Stimulated activated CD8-positive, alpha-beta memory T cell treated with anti-CD3 and anti-CD28 coated beads, Interleukin-12 subunit alpha, Interleukin-12 subunit beta, amount 100 ng/mL, for 24 hours (primary cell): ENCODE data around the gene CORO6.

Source experiments
- DNase-seq: peaks from one replicate; pipeline ENCODE4 v3.0.0-alpha.2; 2020; ENCODE audit errors: extremely low read depth

CORO6 gene

DNA sequence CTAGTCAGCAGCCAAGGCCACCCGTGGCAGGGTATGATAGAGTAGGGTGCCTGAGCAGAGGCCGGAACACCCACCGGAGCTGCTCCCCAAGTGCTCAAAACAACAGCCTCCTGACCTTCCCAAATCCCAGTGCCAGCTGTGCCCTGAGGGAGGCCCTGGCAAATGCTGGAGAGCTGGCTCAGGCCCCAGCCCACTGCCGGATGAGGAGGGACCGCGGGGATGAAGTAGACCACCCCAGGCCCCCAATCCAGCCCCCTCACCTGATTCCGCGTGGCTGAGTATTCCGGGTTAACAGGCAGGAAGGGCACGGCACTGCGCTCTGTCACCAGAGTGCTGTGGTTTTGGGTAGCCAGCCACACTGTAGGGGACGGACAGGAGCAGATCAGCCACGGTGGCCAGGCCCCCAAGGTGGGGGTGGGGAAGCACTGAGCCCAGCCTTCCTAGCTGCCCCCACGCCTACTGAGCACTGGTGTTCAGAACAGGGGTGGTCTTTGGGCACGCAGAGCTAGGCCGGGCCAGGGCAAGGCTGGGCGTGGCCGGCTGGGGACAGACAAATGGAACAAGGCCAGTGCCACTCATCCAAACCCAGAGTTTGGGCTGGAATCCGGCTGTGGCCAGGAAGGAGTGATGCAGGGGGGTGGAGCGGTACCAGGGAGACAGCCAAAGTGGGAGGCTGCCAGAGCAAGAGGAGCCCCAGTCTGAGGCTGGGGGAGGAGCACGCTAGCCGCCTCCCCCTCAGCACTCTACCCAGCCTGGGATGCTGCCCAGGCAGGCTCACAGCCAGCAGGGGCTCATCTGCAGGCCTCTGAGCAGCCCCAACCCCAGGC is 45.1 kb downstream of the CORO6 start:
- DNase-seq: no peak

DNA sequence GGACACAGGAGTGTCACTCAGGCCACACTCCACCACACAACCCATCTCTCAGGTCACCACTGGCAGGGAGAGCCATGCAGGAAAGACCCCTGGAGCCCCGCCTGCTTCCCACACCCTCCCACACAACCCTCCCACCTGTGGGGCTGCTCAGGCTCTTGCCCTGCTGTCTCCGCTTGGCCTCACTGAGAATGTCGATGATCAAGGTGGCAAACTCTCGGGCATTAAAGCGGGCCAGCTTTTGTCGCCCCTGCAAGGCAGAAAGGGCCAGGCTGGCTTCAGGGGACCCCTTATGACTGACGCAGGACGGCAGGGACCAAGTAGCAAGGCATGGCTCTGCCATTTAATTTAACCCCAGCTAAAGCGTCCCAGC is 45.7 kb downstream of the CORO6 start:
- DNase-seq: no peak

DNA sequence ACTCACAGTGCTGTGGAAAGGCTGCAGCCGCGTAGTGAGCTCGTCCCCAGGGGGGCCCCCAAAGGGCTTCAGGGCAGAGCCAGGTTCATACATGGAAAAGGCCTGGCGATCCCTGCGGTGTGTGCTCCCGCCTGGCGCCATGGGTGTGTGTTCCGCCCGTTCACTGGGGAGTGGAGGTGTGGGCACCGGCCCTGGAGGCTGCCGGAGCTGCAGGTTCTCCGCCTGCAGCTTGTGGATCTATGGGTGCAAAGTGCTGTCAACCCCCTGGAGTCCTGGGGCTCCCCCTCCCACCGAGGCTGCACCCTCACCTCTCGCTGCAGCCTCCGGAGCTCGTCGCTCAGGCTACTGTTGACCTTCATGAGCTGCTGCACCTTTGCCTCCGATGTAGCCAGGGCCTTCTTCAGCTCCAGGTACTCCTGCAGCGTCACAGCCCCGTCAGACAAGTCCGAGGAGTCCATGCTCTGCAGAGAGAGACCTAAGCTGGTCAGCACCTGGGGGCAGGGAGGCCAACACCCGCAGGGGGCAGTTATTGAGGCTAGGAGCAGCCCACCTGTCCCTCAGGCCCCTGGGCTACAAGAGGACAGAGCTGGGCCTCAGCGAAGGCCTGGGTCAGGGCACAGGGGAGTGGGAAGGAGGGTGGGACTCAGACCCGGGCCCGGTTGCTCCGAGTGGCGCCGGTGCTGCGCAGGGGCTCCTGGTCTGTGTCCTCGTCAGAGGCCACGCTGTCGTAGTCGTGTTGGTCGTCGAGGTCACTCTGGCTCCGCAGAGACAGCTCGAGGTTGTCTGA is 46.3 kb downstream of the CORO6 start:
- DNase-seq: no peak

DNA sequence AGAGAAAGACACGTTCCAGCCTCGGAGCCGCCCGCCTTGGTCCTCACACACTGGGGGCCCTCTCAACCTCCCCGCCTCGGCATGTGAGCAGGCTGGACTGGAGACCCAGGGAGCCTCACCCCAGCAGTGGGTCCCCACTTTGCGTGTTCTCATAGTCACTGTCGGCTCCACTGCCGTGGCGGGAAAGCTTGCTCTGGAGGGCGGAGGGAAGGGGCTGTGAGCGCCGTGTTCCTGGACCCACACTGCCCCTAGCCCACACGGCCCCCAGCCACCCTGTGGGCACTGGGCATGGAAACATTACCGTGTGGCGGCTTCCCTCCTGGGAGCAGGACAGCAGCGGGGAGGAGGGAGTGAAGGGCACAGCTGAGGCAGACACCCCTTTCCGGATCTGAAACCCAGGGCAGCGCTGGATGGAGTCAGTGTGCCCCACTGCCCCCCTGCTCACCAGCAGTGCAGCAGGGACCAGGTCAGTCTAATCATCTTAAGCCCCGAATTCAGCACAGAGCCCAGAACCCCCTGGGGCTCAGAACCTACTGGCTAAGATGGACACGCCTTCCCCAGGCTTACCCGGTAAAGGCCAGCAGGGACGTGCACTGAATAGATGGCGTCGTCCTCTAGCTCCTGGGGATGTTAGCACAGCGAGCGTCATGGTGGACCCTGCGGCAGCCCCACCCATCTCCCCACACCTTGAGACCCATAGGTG is 47.0 kb downstream of the CORO6 start:
- no peak for DNase-seq

DNA sequence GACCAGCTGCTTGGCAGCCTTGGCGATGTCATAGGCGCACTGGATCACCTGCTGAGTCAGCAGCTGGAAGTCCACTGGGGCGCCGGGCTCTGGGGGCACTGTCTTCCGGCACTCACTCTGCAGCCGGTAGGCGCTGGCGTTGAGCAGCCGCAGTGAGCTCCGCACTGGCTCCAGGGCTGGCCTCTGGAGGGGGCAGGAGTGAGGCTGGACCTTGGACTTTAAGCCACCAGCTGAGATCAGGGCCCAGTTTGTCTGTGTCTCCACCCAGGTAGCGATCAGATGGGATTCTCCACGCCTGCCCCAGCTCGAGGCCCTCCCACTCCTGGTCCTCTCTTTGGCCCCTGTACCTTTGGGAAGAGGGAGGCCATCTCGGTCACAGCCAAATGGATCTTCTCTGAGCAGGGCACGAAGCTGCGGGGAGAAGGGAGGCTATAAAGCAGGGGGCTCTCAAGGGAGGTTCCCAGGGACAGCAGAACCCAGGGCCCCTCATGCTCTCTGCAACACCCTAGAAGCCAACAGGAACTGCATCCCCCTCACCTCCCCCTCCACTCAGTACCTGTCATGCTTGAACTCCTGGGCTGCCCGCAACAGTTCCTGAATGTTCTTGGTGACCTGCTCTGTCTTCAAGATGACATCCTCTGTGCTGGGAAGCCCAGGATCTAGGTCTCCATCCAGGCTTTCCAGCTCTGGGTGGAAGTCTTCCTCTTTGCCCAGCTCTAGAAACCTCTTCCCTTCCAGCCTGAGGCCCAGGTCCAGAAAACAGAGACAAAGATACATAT is 47.8 kb downstream of the CORO6 start:
- no peak for DNase-seq

DNA sequence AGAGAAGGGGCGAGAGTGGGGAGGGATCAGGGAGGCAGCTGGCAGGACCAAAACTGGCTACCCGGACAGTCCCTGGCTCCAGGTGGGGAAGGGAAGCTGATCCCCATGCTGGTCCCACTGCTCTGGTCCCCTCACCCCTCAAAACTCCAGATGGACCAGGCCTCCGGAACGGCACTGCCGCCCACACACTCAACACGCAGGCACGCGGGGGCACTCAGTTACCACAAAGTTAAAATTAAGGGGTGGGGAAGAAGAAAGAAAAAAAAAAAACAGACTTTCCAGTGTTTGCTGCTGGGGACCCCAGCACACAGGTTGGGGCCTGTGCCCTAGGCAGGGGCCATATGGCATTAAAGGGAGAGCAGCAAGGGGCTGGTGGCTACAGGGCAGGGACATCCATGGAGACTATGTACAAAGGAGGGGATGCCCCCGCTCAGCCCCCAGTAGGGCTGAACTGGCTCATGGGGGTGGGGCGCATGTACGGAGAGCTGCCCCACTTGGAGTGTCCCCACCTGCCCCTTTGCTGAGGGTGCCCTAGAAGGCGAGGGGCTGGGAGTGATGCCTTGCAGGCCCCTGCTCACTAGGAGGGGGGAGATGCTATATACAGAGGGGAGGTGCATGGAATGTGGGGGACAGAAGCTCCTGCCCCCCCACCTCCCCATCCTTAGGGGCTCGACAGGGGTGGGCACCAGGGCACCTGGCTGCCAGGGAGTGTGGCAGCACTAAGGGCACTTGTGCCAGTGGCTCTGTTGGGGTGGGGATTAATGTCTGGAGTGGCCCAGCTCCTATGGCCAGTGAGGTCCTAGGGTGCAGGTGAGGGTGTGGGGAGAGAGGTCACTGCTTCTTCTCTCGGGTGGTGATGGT is 48.6 kb downstream of the CORO6 start:
- no peak for DNase-seq

DNA sequence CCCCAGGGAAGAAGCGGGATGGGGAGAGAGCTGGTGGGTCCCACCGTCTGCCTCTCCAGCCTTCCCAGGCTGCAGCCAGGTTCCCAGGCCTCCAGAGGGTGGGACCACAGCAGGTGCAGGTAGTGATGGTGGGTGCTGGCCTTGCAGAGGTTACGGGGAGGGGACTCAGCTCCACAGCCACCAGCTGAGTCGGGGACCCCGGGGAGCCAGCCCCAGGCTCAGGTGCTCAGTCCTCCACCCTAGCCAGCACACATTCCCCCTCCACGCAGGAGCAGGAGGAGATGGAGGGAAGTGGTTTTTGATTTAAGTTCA is 49.2 kb downstream of the CORO6 start:
- no peak for DNase-seq

DNA sequence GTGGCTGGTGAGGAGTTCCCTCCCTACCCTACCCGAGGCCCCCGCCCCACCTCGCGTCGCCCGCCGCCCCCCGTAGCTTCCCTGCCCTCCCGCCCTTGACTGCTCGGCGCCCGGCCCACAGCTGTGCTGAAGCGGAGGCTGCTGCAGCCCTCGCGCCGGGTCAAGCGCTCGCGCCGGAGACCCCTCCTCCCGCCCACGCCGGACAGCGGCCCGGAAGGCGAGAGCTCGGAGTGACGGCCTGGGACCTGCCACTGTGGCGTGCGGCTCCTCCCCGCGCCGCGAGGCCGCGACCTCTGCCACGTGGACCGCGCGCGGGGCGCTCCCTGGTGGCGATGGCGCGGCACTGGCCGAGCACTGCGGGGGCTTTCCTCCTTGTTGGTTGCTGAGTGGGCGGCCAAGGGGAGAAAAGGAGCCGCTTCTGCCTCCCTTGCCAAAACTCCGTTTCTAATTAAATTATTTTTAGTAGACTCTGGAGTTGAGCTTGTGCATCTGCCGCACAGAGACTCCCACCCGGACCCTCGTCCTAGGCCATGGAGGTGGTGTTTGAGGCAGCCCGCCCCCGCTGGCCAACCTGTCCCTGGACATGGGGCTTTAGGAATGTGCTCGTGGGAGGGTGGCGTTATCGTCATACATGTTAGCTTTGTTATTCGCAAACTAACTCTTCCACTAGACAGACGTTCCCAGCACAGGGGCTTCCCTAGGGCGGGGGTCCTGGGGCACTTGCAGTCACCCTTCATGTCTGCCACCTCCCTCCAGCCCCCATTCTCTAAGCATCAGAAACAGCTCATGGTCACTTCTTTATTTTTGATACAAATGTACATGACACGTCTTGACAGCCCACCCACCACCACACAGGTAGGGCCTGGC is 49.8 kb downstream of the CORO6 start:
- DNase-seq: no peak

DNA sequence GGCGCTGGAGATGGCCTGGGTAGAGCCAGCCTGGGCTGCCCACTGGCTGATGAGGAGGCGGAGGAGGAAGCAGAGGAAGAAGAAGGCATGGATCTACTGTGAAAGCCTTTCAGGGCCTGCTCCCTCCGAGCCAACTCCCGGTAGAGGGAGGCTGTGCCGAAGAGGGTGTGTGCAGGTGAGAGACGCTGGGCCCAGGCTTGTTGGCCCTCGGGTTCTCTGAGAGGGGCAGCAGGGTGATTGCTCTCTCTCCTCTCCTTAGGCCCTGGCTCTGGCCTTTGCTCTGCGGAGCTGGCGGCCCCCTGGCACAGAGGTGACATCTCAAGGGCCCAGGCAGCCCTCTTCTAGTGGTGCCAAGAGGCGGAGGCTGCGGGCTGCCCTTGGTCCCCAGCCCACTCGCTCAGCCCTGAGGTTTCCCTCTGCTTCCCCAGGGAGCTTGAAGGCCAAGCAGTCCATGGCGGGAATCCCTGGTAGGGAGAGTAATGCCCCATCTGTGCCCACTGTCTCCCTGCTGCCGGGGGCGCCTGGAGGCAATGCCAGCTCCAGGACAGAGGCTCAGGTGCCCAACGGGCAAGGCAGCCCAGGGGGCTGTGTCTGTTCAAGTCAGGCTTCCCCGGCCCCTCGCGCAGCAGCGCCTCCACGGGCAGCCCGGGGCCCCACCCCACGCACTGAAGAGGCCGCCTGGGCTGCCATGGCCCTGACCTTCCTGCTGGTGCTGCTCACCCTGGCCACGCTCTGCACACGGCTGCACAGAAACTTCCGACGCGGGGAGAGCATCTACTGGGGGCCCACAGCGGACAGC is 50.6 kb downstream of the CORO6 start:
- no peak for DNase-seq

DNA sequence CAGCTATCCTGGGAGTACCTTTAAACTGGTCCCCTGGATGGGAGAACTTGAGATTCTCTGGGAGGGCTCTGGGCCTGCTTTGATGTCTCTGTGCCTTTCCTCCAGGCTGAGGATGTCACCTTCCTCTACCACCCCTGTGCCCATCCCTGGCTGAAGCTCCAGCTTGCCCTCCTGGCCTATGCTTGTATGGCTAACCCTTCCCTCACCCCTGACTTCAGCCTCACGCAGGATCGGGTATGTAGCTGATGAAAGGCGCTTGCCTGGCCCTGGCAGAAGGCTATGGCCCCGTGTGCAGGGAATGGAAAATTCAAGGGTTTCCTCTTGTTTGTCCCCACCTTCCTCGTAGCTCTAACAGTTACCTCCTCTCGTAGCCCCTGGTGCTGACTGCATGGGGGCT is 51.2 kb downstream of the CORO6 start:
- no peak for DNase-seq

DNA sequence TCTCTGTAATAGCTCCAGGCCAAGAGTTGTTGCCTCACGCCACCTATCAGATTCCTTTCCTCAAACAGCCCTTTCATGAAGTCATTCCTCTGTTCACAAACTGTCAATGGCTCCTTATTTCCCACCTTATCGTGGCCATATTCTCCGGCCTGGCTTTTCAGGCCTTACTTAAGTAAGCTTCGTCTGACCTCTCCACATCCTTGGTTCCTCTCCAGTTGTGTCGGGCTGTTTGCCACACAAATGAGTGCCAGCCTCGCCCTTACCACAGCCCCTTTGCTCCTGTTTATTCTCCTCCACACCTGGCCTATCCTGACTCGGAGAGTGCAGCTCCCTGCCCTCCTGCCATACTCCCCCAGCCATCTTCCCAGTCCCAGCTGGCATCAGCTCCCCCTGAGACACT is 52.2 kb downstream of the CORO6 start:
- DNase-seq: no peak

DNA sequence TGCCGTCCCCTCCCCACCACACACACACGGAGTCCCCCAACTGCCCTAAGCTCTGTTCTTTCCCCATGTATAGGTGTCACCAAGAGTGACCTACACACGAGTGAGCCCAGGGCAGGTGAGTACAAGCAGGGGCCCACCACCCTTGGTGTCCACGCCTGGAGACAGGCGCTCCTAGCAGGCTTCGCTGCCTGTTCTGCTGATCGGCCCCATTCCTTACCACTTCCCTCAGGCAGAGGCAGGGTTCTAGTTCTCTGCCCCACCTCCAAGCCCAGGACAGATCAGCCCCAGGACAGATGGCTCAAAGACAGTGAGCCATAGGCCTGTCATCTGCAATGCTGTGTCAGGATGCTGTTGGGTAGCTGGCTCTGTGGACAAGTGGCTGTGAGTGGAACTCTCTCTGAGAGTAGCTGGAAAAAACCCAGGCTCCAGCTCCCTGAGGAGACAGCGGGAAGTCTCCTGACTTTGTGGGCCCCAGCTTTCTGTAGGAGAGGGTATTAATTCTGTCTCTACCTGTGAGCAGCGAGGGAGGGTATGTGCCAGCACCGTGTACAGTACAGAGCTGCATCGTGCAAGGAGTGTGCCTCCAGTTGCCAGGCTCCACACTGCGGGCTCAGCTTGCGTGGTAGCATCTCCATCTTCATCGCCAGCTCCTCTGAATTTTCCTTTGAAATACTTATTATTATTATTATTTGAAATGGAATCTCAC is 53.3 kb downstream of the CORO6 start:
- no peak for DNase-seq

DNA sequence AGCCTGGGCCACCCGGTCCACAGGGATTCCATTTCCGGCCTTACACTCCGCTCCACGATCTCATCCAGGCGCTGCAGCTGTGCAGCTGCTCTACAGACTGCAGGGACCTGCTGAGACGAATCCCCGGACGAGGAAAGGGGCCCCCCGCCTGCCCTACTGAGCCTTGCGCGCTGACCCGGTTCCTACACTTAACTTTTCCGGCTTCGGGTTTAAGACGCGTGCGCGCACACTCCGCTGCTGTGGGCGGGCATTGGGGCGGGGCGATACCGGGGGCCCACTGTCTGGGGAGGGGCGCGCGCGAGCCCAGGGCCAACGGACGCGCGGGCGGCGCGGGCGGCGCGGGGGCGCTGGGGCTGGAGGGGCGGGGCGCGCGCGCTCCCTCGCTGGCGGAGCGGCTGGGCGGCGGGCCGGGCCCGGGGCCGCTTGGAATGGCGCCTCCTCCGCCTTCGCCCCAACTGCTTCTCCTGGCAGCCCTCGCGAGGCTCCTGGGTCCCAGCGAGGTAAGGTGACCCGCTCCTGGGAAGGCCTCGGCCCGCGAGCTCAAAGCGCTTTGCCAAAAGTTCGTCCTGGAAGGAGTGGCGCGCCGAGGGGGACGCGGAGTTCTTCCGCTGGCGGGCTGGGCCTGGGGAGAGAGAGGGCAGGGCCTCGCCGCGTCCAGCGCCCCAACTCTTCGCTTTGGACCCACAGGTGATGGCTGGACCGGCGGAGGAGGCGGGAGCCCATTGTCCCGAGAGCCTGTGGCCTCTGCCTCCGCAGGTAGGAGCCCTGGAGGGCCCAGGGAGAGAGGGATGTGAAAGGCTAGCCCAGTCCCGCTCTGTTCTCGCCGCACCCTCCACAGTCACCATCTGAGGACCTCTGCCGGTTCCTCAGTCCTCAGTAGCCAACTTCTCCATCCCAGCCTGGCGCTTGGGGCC is 54.1 kb downstream of the CORO6 start, which contains the start of gene TP53I13:
TSS of gene TP53I13 (plus strand) at position 371 of the 914 bp plus-strand sequence. CDS start at position 429, 58 bp downstream.
- DNase-seq: peak; percentile 71

DNA sequence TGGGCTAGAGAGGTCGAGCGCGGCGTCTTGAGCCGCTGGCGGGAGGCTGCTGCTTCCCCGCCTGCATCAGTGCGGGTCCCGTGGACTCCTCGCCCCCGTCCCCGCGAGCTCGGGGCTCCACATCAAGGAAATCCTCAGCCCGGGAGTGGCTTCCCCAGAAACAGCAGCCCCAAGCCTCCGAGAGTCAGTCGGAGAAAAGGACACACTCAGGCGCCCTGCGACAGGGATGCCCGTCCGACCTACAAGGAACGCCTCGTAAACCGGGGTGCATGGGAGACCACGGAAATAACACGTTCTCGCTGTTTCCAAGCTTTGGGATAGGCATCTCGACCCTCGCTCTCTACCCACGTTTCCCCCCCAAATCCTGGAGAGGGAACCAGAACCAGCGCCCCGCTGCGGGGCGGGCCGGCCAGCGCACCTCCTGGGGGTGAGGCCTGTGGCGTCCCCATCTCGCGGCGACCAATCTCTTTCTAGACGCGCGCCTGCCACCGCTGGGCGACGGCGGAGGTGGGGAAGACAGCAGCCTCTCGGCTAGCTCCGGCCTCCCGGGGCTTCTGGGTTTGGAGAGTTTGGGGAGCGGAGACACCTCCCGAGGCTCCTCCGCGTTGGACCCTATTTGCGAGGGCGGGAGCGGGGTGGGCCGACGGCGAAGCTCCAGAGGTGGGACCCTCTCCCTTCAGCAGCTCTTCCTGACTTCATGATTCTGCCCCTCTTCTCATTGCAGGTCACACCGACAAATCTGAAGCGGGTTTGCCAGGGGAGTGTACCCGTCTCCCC is 55.0 kb downstream of the CORO6 start:
- no peak for DNase-seq

DNA sequence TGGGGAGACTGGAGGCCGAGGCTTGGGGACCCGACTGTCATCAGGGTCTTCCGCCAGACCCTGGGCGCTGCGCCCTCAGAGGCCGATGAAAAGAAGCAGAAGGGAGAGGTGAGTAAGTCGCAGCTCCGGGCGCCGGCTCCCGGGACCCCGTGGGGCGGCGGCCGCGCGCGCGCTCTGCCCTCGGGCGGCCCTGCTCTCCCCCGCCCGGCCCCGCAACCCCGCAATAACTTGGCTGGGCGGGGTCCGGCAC is 55.5 kb downstream of the CORO6 start:
- DNase-seq: no peak

DNA sequence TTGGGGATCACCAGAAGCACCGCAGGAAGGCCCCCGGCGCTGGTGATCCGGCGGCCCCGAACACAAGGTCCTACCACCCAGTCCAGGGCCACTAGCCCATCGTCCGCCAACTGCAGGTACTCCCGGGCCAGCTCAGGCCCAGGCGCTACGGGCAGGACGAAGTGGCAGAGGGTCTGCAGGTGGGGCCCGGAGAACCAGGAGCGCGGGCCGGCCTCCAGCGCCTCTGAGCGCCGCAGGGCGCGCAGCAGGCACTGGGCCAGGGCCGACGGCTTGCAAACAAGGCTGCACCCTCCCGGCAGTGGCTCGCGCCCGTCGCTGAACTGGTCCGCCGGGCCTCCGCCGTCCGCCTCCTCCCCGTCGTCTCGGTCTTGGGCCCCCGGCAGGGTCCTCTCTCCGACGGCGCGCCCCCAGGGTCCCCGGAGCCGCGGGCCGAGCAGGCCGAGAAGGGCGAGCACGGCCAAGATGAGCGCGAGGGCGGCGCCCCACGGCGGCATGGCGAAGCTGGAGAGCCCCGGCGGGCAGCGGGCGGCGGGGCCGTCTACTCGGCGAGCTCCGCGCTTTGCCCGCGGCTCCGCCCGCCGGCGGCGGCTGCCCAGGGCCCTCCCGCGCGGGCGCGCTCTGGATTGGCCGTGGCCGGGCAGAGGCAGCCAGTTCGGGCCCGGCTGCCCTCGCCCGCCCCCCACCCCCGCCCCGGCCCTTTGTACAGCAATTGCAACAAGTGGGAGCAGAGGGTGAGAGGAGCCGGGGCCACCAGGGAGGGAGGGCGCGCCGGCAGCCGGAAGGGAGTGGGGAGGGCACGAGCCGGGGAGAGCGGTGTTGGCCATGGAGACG is 56.0 kb downstream of the CORO6 start, which contains the start of gene ABHD15:
TSS of gene ABHD15 (minus strand) at position 565 of the 831 bp plus-strand sequence. CDS start at position 494, 71 bp downstream.
- no peak for DNase-seq
